Thyroid gland (tissue), 4 donors: ENCODE measurements around the gene HCRT. TPM values are rescaled to one million over a fixed set of nuclear protein-coding genes. Genes with fewer than 3 reads are reported as not detected.
"Not testable (repeated sequence)": the region's sequence is repeated elsewhere in the genome, so short reads cannot be mapped to it uniquely, and the experiment has no call there.

ENCODE experiments used
- DNase-seq, 2 donors: peaks; one replicate each; pipeline ENCODE4 v3.0.0-alpha.2; 2019
- H3K27ac ChIP-seq, 3 donors: fragments of 200-600 bp; sonication (generic); 1 replicate in 2 of 3; 2 replicates in 1 of 3; pipeline ENCODE4 v1.5.1; 2016 to 2019; ENCODE audit warnings: mild to moderate bottlenecking in 1 of 3, moderate library complexity in 1 of 3
- H3K27me3 ChIP-seq: fragments of 200-600 bp; sonication (generic); one replicate; pipeline ENCODE4 v1.5.1; 2019
- H3K36me3 ChIP-seq, 2 donors: fragments of 200-600 bp; sonication (generic); one replicate each; pipeline ENCODE4 v1.5.1; 2016 to 2019
- H3K4me1 ChIP-seq, 2 donors: fragments of 200-600 bp; sonication (generic); one replicate each; pipeline ENCODE4 v1.5.1; 2017 to 2019
- H3K4me3 ChIP-seq, 3 donors: fragments of 200-600 bp; sonication (generic); replicated peaks in 1 of 3; 1 replicate in 2 of 3; 2 replicates in 1 of 3; pipeline ENCODE4 v1.5.1; 2016; ENCODE audit warnings: mild to moderate bottlenecking in 1 of 3
- H3K9me3 ChIP-seq: fragments of 200-600 bp; sonication (generic); one replicate; pipeline ENCODE4 v1.5.1; 2017
- CTCF ChIP-seq, 6 experiments: fragments of 200-600 bp in 3 of 6; fragments of 450-650 bp in 3 of 6; sonication (generic) in 3 of 6; IDR thresholded peaks; one replicate each; pipeline ENCODE4 v1.5.1; 2016 to 2019; ENCODE audit warnings: antibody characterized with exemption in 6 of 6, mild to moderate bottlenecking in 2 of 6, inconsistent platforms in 1 of 6, moderate library complexity in 1 of 6
- POLR2A ChIP-seq, 2 donors: fragments of 450-650 bp; IDR thresholded peaks; one replicate each; pipeline ENCODE4 v1.6.1; 2017; ENCODE audit warnings: antibody characterized with exemption in 2 of 2, mild to moderate bottlenecking in 2 of 2, moderate library complexity in 1 of 2
- WGBS, 2 donors: methylation state at CpG; one replicate each; pipeline ENCODE4 v1.1.5; 2017; 5-methylcytosine and 5-hydroxymethylcytosine counted together
- intact Hi-C: fragments of 100-400 bp; cut with DNase I; formaldehyde crosslinking; loops from one replicate; pipeline ENCODE4 v1.15.1; 2023
- total RNA-seq, 4 donors: library from RNA; depleted of rRNA; stranded (reverse); fragments of >200 nt; gene quantifications; one replicate each; pipeline ENCODE4 v1.2.3, GENCODE V29; 2016

The HCRT gene
- total RNA-seq, 4 donors from 2014 or later = not detected

- peaks cover 24 to 28% of the 10 kb centered on the region in 2 donors for H3K4me1 ChIP-seq
- peak overlapping the region; percentile 47 to 68 (median 57) for H3K27ac ChIP-seq
- TF ChIP-seq CTCF (IDR thresholded peaks at IDR 0.05) (no peak), POLR2A (IDR thresholded peaks at IDR 0.05) (no peak)
These were observed 31.1 kb downstream of the HCRT start for GRCh38 chr17:42153919-42154742.

GRCh38 chr17:42146911-42147607, 38.2 kb downstream of the HCRT start:
- Histone ChIP-seq H3K9me3 (no peaks in the 10 kb centered on the region), H3K4me1 (peaks cover 4 to 18% of the 10 kb centered on the region in 2 donors), H3K4me3 (no peak overlapping the region), H3K27ac (no peak overlapping the region), H3K27me3 (no peaks in the 10 kb centered on the region), H3K36me3 (peaks cover 0 to 5% of the 10 kb centered on the region in 2 donors)
- DNase-seq = no peak
- 87 to 88% methylated on average over 13 of the region's 13 CpGs for WGBS, 2 donors
- intact Hi-C loops = no loop called here
- TF ChIP-seq CTCF (IDR thresholded peaks at IDR 0.05) = no peak
- no peak for TF ChIP-seq POLR2A (IDR thresholded peaks at IDR 0.05)

More at GRCh38 chr17:42153919-42154742, 31.1 kb downstream of the HCRT start:
- WGBS, 2 donors = 8% methylated on average over 15 of the region's 15 CpGs
- DNase-seq = no peak
- intact Hi-C loops = loop anchor here (10.0 kb wide), 1 partner anchor 51 kb away; no protein-coding TSS in a partner anchor
- Histone ChIP-seq H3K36me3 (no peaks in the 10 kb centered on the region), H3K4me3 (peak overlapping the region; percentile 65 to 91 (median 86)), H3K9me3 (no peaks in the 10 kb centered on the region), H3K27me3 (no peaks in the 10 kb centered on the region)

GRCh38 chr17:42143138-42143537, 42.1 kb downstream of the HCRT start:
- DNase-seq, intact Hi-C loops, H3K27ac ChIP-seq, H3K9me3 ChIP-seq, H3K4me3 ChIP-seq, H3K36me3 ChIP-seq, H3K27me3 ChIP-seq: not testable (repeated sequence)
- 74 to 81% methylated on average over 4 of the region's 4 CpGs for WGBS, 2 donors
- H3K4me1 ChIP-seq = peaks cover 15 to 49% of the 10 kb centered on the region in 2 donors

GRCh38 chr17:42142371-42142896, 42.8 kb downstream of the HCRT start:
- Histone ChIP-seq H3K36me3 (peaks cover 5% of the 10 kb centered on the region in 2 donors), H3K27me3 (no peaks in the 10 kb centered on the region), H3K4me3 (no peak overlapping the region), H3K4me1 (peaks cover 15 to 52% of the 10 kb centered on the region in 2 donors), H3K27ac (no peak overlapping the region), H3K9me3 (no peaks in the 10 kb centered on the region)
- no peak for TF ChIP-seq POLR2A (IDR thresholded peaks at IDR 0.05)
- no peak for TF ChIP-seq CTCF (IDR thresholded peaks at IDR 0.05)
- intact Hi-C loops = no loop called here
- DNase-seq = peak; percentile 47 to 52
- 40 to 66% methylated on average over 6 to 7 of the region's 7 CpGs for WGBS, 2 donors

- no peaks in the 10 kb centered on the region for H3K9me3 ChIP-seq
- no peak for TF ChIP-seq CTCF (IDR thresholded peaks at IDR 0.05)
- no peak for TF ChIP-seq POLR2A (IDR thresholded peaks at IDR 0.05)
- peaks cover 5% of the 10 kb centered on the region in 2 donors for H3K36me3 ChIP-seq
- H3K27ac ChIP-seq = no peak overlapping the region
- H3K4me3 ChIP-seq = no peak overlapping the region
- no peaks in the 10 kb centered on the region for H3K27me3 ChIP-seq
- WGBS, 2 donors = 76 to 79% methylated on average over 8 of the region's 8 CpGs
- H3K4me1 ChIP-seq = peaks cover 18 to 61% of the 10 kb centered on the region in 2 donors
- intact Hi-C loops = no loop called here
- no peak for DNase-seq
These were observed 43.9 kb downstream of the HCRT start for GRCh38 chr17:42141382-42141781.

GRCh38 chr17:42140690-42141089, 44.6 kb downstream of the HCRT start:
- intact Hi-C loops, DNase-seq, H3K36me3 ChIP-seq, H3K27ac ChIP-seq, H3K27me3 ChIP-seq, H3K4me3 ChIP-seq, H3K9me3 ChIP-seq: not testable (repeated sequence)
- 94 to 100% methylated on average over 7 of the region's 7 CpGs for WGBS, 2 donors
- peaks cover 25 to 67% of the 10 kb centered on the region in 2 donors for H3K4me1 ChIP-seq
